ENCODE measurements around the gene ATG5. TPM values are rescaled to one million over a fixed set of nuclear protein-coding genes. Genes with fewer than 3 reads are reported as not detected.
"Not testable (repeated sequence)": the region's sequence is repeated elsewhere in the genome, so short reads cannot be mapped to it uniquely, and the experiment has no call there.

ATG5 gene
- total and polyA plus RNA-seq, 9 of the 15 experiments (the other 6 are each of a cell fraction or from before 2014, with no cell fraction given): 29.0 to 80.0 (median 53.2) TPM

- H3K4me2 ChIP-seq (ENCODE audit: insufficient read depth, low read length); in situ Hi-C loops (cut with MboI); intact Hi-C loops (cut with micrococcal nuclease); H3K9ac ChIP-seq (ENCODE audit: insufficient read depth in 1 of 2, low read depth in 2 of 2, low read length in 2 of 2); H3K4me1 ChIP-seq (replicated peaks in 1 of 2; ENCODE audit: control insufficient read depth in 2 of 2, insufficient read depth in 2 of 2, low read length in 2 of 2); H3K27ac ChIP-seq (ENCODE audit: extremely low read depth, low read depth, low read length); ATAC-seq; H3K9me3 ChIP-seq (replicated peaks; ENCODE audit: control insufficient read depth, insufficient read depth, low read depth, low read length); H4K20me1 ChIP-seq (replicated peaks; ENCODE audit: control insufficient read depth, insufficient read depth, low read length); H3K4me3 ChIP-seq; BruUV-seq (replicated peaks); FAIRE-seq; H3K9me1 ChIP-seq (ENCODE audit: control insufficient read depth, insufficient read depth, low read length); H3K27me3 ChIP-seq (ENCODE audit: control insufficient read depth in 2 of 2, insufficient read depth in 2 of 2, low read length in 2 of 2); POLR2A ChIA-PET; H2AFZ ChIP-seq (ENCODE audit: low read depth, low read length); DNase-seq (ENCODE audit: extremely low read depth in 1 of 4, low spot score in 3 of 4); CTCF ChIA-PET (ENCODE audit: low intra/inter-chr PET ratio): not testable (repeated sequence)
- TF ChIP-seq ZNF146 (CRISPR knock-in tag; IDR thresholded peaks at IDR 0.05; ENCODE audit: unreplicated experiment): peak; percentile 64
- H3K79me2 ChIP-seq (ENCODE audit: control insufficient read depth, insufficient read depth, low read length): peaks cover 60% of the 10 kb centered on the region
- peaks cover 11% of the 10 kb centered on the region; the same call in 2 of the 3 replicates for H3K36me3 ChIP-seq (ENCODE audit: control insufficient read depth, insufficient read depth, low read length)
- 96% methylated on average over 2 of the region's 2 CpGs for WGBS (ENCODE audit: insufficient coverage, low coverage, missing lambda C conversion rate)
These were observed 65.8 kb downstream of the ATG5 start for GRCh38 chr6:106259748-106260147.

- CTCF ChIA-PET (ENCODE audit: low intra/inter-chr PET ratio): no interaction called here
- Histone ChIP-seq H4K20me1 (replicated peaks; ENCODE audit: control insufficient read depth, insufficient read depth, low read length) (no peaks in the 10 kb centered on the region), H3K27ac (ENCODE audit: extremely low read depth, low read depth, low read length) (no peak overlapping the region), H3K27me3 (ENCODE audit: control insufficient read depth in 2 of 2, insufficient read depth in 2 of 2, low read length in 2 of 2) (no peaks in the 10 kb centered on the region), H3K4me3 (no peak overlapping the region), H3K4me1 (replicated peaks in 1 of 2; ENCODE audit: control insufficient read depth in 2 of 2, insufficient read depth in 2 of 2, low read length in 2 of 2) (peaks cover 0 to 6% of the 10 kb centered on the region in 2 experiments; a peak in 2 of 5 replicates), H2AFZ (ENCODE audit: low read depth, low read length) (no peak overlapping the region), H3K9me1 (ENCODE audit: control insufficient read depth, insufficient read depth, low read length) (no peaks in the 10 kb centered on the region), H3K4me2 (ENCODE audit: insufficient read depth, low read length) (no peak overlapping the region), H3K9ac (ENCODE audit: insufficient read depth in 1 of 2, low read depth in 2 of 2, low read length in 2 of 2) (no peak overlapping the region), H3K36me3 (ENCODE audit: control insufficient read depth, insufficient read depth, low read length) (peaks cover 11% of the 10 kb centered on the region; the same call in 2 of the 3 replicates), H3K9me3 (replicated peaks; ENCODE audit: control insufficient read depth, insufficient read depth, low read depth, low read length) (no peaks in the 10 kb centered on the region), H3K79me2 (ENCODE audit: control insufficient read depth, insufficient read depth, low read length) (peaks cover 65% of the 10 kb centered on the region)
- intact Hi-C loops (cut with micrococcal nuclease): no loop called here
- POLR2A ChIA-PET: interaction anchor here (1.5 kb wide), 1 partner anchor 15 kb away, joined by 3 read pairs; no protein-coding TSS in a partner anchor
- no peak for TF ChIP-seq CAMTA2 (CRISPR knock-in tag; conservative IDR thresholded peaks at IDR 0.05)
- no peak for DNase-seq (ENCODE audit: extremely low read depth in 1 of 4, low spot score in 3 of 4)
- BruUV-seq (replicated peaks): no TSS peak
- in situ Hi-C loops (cut with MboI): no loop called here
- no peak for ATAC-seq
- FAIRE-seq: no peak
These were observed 66.8 kb downstream of the ATG5 start for GRCh38 chr6:106258726-106259125.

Measured in K562 (cell line).